RWPE2 (cell line): ENCODE results near the gene CACNA1E.
A peak's percentile ranks its signal among the peaks of the same experiment; 100 is the strongest.

Experiments
- ATAC-seq: fragments of 200-7000 bp; cut with Tn5 transposase; 3 replicates; pipeline ENCODE4 v1.9.1; 2021; ENCODE audit warnings: low read depth
- DNase-seq: peaks from one replicate; pipeline ENCODE4 v3.0.0-alpha.2; 2020; ENCODE audit warnings: low spot score
- H3K27ac ChIP-seq: fragments of 450-650 bp; 2 replicates; pipeline ENCODE4 v1.5.1; 2017; ENCODE audit warnings: mild to moderate bottlenecking; ENCODE audit not compliant: poor library complexity, severe bottlenecking
- H3K27me3 ChIP-seq: fragments of 250-450 bp; sonication (Bioruptor Pico); 2 replicates; pipeline ENCODE4 v1.5.1; 2021; ENCODE audit warnings: mild to moderate bottlenecking, moderate library complexity; ENCODE audit not compliant: insufficient read depth, poor library complexity, severe bottlenecking
- H3K36me3 ChIP-seq: fragments of 250-450 bp; sonication (Bioruptor Pico); 2 replicates; pipeline ENCODE4 v1.5.1; 2020; ENCODE audit warnings: low read depth, mild to moderate bottlenecking, moderate library complexity
- H3K4me1 ChIP-seq: fragments of 250-450 bp; sonication (Bioruptor Pico); 2 replicates; pipeline ENCODE4 v1.5.1; 2021; ENCODE audit warnings: mild to moderate bottlenecking, moderate library complexity; ENCODE audit not compliant: insufficient read depth, poor library complexity, severe bottlenecking
- H3K4me3 ChIP-seq: fragments of 250-450 bp; sonication (Bioruptor Pico); 2 replicates; pipeline ENCODE4 v1.5.1; 2021; ENCODE audit warnings: mild to moderate bottlenecking, moderate library complexity; ENCODE audit not compliant: severe bottlenecking
- H3K9me3 ChIP-seq: fragments of 250-450 bp; sonication (Bioruptor Pico); 2 replicates; pipeline ENCODE4 v1.5.1; 2021; ENCODE audit warnings: mild to moderate bottlenecking, moderate library complexity; ENCODE audit not compliant: severe bottlenecking
- CTCF ChIP-seq: fragments of 450-650 bp; IDR thresholded peaks from one replicate; pipeline ENCODE4 v1.5.1; 2017; ENCODE audit warnings: mild to moderate bottlenecking, moderate library complexity; ENCODE audit not compliant: poor library complexity, severe bottlenecking

The CACNA1E gene

DNA sequence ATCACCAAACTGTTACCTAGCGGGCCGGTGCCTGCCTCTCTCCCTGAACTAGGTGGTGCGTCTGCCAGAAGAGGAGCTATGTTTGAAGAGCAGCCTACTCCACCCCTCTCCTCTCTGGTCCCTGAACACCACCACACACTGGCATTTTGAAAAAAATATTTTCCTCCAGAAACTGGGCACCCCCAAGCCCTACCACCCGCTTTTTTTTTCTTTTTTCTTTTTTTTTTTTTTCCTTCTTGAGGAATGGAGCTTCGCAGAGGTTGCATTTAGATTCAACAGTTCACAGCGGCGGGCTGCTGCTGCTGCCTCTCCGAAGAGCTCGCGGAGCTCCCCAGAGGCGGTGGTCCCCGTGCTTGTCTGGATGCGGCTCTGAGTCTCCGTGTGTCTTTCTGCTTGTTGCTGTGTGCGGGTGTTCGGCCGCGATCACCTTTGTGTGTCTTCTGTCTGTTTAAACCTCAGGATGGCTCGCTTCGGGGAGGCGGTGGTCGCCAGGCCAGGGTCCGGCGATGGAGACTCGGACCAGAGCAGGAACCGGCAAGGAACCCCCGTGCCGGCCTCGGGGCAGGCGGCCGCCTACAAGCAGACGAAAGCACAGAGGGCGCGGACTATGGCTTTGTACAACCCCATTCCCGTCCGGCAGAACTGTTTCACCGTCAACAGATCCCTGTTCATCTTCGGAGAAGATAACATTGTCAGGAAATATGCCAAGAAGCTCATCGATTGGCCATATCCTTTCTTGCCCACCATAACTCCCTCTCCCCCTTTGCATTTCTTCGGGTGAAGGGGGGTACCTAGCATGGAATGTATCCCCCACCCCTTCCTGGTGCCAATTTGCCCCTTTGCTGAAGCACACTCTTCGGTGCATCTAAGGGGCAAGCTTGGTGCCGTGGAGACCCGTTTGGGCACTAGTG is at the start of gene CACNA1E:
Gene CACNA1E, plus strand, starts transcription at position 233 of the 911 bp plus-strand sequence. Its CDS starts 228 bp downstream, at position 461.
- H3K27ac ChIP-seq: no peak within 1 kb of the TSS
- H3K27me3 ChIP-seq: peaks cover 85% of the 10 kb centered on the region
- TF ChIP-seq CTCF: no peak
- DNase-seq (no peak), ATAC-seq (no peak)
- H3K4me1 ChIP-seq: no peaks in the 10 kb centered on the region
- peak within 1 kb of the TSS; percentile 14 for H3K4me3 ChIP-seq
- H3K9me3 ChIP-seq: no peaks in the 10 kb centered on the region
- no peaks in the 10 kb centered on the region for H3K36me3 ChIP-seq

DNA sequence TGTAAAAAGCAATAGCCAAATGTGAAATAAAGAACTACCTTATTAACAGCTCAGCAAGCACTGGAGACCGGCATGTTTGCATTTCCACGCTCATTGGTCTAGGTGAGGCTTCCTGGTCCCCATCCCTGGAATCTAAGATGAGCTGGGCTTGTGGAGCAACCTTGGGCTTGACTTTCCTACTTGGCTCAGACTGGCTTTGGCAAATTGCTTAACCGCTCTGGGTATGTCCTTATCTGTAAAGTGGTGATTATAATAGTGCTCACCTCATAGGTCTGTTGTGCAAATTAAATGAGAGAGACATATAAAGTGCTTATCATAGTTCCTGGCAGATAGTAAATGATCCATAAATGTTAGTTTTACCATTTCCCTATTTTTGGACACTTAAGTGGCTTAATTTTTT is 49.4 kb upstream of the CACNA1E start:
- Histone ChIP-seq H3K27ac (no peak overlapping the region), H3K4me3 (no peak overlapping the region), H3K9me3 (no peaks in the 10 kb centered on the region), H3K4me1 (no peaks in the 10 kb centered on the region), H3K36me3 (no peaks in the 10 kb centered on the region), H3K27me3 (peaks cover 7% of the 10 kb centered on the region)
- ATAC-seq (no peak), DNase-seq (no peak)
- no peak for TF ChIP-seq CTCF

- DNase-seq (no peak), ATAC-seq (no peak)
- no peaks in the 10 kb centered on the region for H3K9me3 ChIP-seq
- H3K27me3 ChIP-seq: peaks cover 7% of the 10 kb centered on the region
- H3K4me3 ChIP-seq: no peak overlapping the region
- no peak for TF ChIP-seq CTCF
- no peaks in the 10 kb centered on the region for H3K4me1 ChIP-seq
- no peaks in the 10 kb centered on the region for H3K36me3 ChIP-seq
- no peak overlapping the region for H3K27ac ChIP-seq
These were observed 45.3 kb upstream of the CACNA1E start for GRCh38 chr1:181438013-181438412.

DNA sequence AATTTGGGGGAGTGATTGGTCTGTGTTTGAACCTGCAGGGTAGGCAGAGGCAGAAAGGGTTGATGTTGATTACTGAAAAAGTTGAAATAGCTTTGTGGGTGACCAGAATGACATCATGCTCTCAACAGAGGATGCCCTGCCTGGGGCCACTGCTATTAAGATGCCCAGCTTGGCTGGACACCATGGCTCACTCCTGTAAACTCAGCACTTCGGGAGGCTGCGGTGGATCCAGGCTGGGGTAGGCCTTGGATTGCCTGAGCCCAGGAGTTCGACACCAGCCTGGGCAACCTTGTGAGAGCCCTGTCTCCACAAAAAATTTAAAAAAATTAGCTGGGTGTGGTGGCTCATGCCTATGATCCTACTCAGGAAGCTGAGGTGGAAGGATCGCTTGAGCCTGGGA is 42.8 kb upstream of the CACNA1E start:
- ATAC-seq (no peak), DNase-seq (no peak)
- Histone ChIP-seq H3K4me1 (no peaks in the 10 kb centered on the region), H3K27ac (no peak overlapping the region), H3K27me3 (peaks cover under 1% of the 10 kb centered on the region), H3K4me3 (no peak overlapping the region), H3K9me3 (no peaks in the 10 kb centered on the region), H3K36me3 (no peaks in the 10 kb centered on the region)
- no peak for TF ChIP-seq CTCF

- ATAC-seq (no peak), DNase-seq (no peak)
- no peaks in the 10 kb centered on the region for H3K4me1 ChIP-seq
- no peaks in the 10 kb centered on the region for H3K27me3 ChIP-seq
- H3K9me3 ChIP-seq: no peaks in the 10 kb centered on the region
- TF ChIP-seq CTCF: no peak
- no peaks in the 10 kb centered on the region for H3K36me3 ChIP-seq
- no peak overlapping the region for H3K27ac ChIP-seq
- H3K4me3 ChIP-seq: no peak overlapping the region
These were observed 41.2 kb upstream of the CACNA1E start for GRCh38 chr1:181442181-181442525.
